HepG2 (cell line): Measurements from ENCODE around the gene PKP1. TPM values are rescaled to one million over a fixed set of nuclear protein-coding genes. Genes with fewer than 3 reads are reported as not detected.

Experiments used
- ATAC-seq: fragments of 200-7000 bp; cut with Tn5 transposase; 3 replicates; pipeline ENCODE4 v1.9.1; 2020; ENCODE audit warnings: mild to moderate bottlenecking, moderate library complexity
- BruUV-seq: library from RNA; stranded (reverse); fragments of 400-500 nt; replicated peaks from 2 replicates; lab custom pipeline; 2021; lab: Mats Ljungman, UMichigan
- CTCF ChIA-PET: fragments of 300-600 bp; formaldehyde crosslinking; extraction: SDS; loops from one replicate; lab custom pipeline; 2021; ENCODE audit warnings: low total read pairs, inconsistent platforms, low intra/inter-chr PET ratio; lab: Yijun Ruan, JAX
- POLR2A ChIA-PET: fragments of 350-600 bp; sonication (Branson Sonifier 250); formaldehyde crosslinking; loops from one replicate; lab custom pipeline; 2020; ENCODE audit warnings: antibody characterized with exemption, inconsistent platforms; lab: Yijun Ruan, JAX
- DNase-seq: peaks from one replicate; pipeline ENCODE4 v3.0.0-alpha.2; 2015; ENCODE audit warnings: low spot score
- FAIRE-seq: peaks from 3 replicates; lab custom pipeline; 2011; peaks lifted over from hg19 to GRCh38; lab: Jason Lieb, UNC
- H2AFZ ChIP-seq: one replicate; pipeline ENCODE4 v1.6.1; 2011; ENCODE audit warnings: low read length, inconsistent platforms
- H3K27ac ChIP-seq: fragments of 300-600 bp; 3 replicates; pipeline ENCODE4 v1.8.0; 2011; ENCODE audit warnings: mixed run types, mild to moderate bottlenecking, mixed read lengths, low read length, inconsistent platforms; ENCODE audit not compliant: insufficient read depth; ENCODE audit errors: extremely low read length
- H3K27me3 ChIP-seq, 2 experiments: fragments of 200-600 bp in 1 of 2; 2 replicates in 1 of 2; 3 replicates in 1 of 2; pipeline versions ENCODE4 v1.6.0 to v1.8.0; 2011; ENCODE audit warnings: low read length in 2 of 2, mild to moderate bottlenecking in 2 of 2, moderate library complexity in 2 of 2, inconsistent platforms in 1 of 2; ENCODE audit not compliant: insufficient read depth in 2 of 2, control insufficient read depth in 1 of 2
- H3K36me3 ChIP-seq, 2 experiments: fragments of 200-600 bp in 1 of 2; replicated peaks in 1 of 2; 2 replicates in 1 of 2; 3 replicates in 1 of 2; pipeline versions ENCODE4 v1.5.1 to v1.8.0; 2011; ENCODE audit warnings: low read length in 2 of 2, inconsistent platforms in 1 of 2; ENCODE audit not compliant: insufficient read depth in 2 of 2, control insufficient read depth in 1 of 2
- H3K4me1 ChIP-seq: 2 replicates; pipeline ENCODE4 v1.5.1; 2012; ENCODE audit warnings: low read length, inconsistent platforms; ENCODE audit not compliant: insufficient read depth
- H3K4me2 ChIP-seq: 2 replicates; pipeline ENCODE4 v1.6.0; 2011; ENCODE audit warnings: low read depth, low read length, inconsistent platforms
- H3K4me3 ChIP-seq, 3 experiments: fragments of 200-600 bp in 1 of 3; sonication (generic), shearing (Covaris generic) in 1 of 3; replicated peaks in 1 of 3; 2 replicates each; pipeline ENCODE4 v1.5.1; 2011 to 2016; ENCODE audit warnings: low read length in 3 of 3, inconsistent platforms in 2 of 3, low read depth in 2 of 3, mild to moderate bottlenecking in 2 of 3, control low read depth in 1 of 3, mixed read lengths in 1 of 3; ENCODE audit not compliant: insufficient read depth in 1 of 3
- H3K79me2 ChIP-seq: one replicate; pipeline ENCODE4 v1.6.1; 2011; ENCODE audit warnings: low read length, inconsistent platforms; ENCODE audit not compliant: insufficient read depth
- H3K9ac ChIP-seq: 2 replicates; pipeline ENCODE4 v1.6.0; 2011; ENCODE audit warnings: mild to moderate bottlenecking, low read depth, low read length, inconsistent platforms; ENCODE audit not compliant: insufficient read depth
- H3K9me3 ChIP-seq: 2 replicates; pipeline ENCODE4 v1.5.1; 2012; ENCODE audit warnings: mild to moderate bottlenecking, low read length
- H4K20me1 ChIP-seq: 2 replicates; pipeline ENCODE4 v1.6.0; 2011; ENCODE audit warnings: inconsistent platforms, mild to moderate bottlenecking, low read length, moderate library complexity; ENCODE audit not compliant: insufficient read depth
- GLI4 ChIP-seq: sonication (generic); formaldehyde crosslinking; IDR thresholded peaks from 2 replicates; pipeline ENCODE4 v1.5.1; 2020; ENCODE audit warnings: missing genetic modification reagents, mild to moderate bottlenecking, moderate library complexity, borderline replicate concordance
- ZBTB3 ChIP-seq: sonication (generic); formaldehyde crosslinking; IDR thresholded peaks from 2 replicates; pipeline ENCODE4 v1.4.0; 2020; ENCODE audit warnings: low read depth, mild to moderate bottlenecking, moderate library complexity, missing genetic modification reagents, borderline replicate concordance
- WGBS: methylation state at CpG from one replicate; pipeline ENCODE4 v1.1.6; 2017; ENCODE audit warnings: low lambda C conversion rate; 5-methylcytosine and 5-hydroxymethylcytosine counted together
- in situ Hi-C: cut with HindIII; loops from 2 replicates; pipeline ENCODE4 v1.10.0; 2017; ENCODE audit warnings: low pct_unique_long_range_greater_than_20kb; ENCODE audit not compliant: extremely low pct_ligation_motif_present
- intact Hi-C: fragments of 100-400 bp; cut with micrococcal nuclease; formaldehyde crosslinking; loops from one replicate; pipeline ENCODE4 v1.10.0; 2022; ENCODE audit not compliant: unreplicated experiment
- polyA plus RNA-seq, 8 experiments: library from polyadenylated mRNA; depleted of rRNA in 3 of 8; stranded (reverse) in 7 of 8; unstranded in 1 of 8; fragments of >200 nt; fragmentation: Illumina TruSeq in 4 of 8; extraction: Trizol in 4 of 8; gene quantifications; 2 replicates each; pipeline versions ENCODE4 v1.2.1 to v1.2.3, GENCODE V29; 2011 to 2016; ENCODE audit warnings: low read depth in 4 of 8, missing spikeins in 1 of 8, mixed read lengths in 1 of 8; ENCODE audit not compliant: insufficient read depth in 1 of 8
- total RNA-seq, 5 experiments: library from RNA; depleted of rRNA; stranded (reverse); fragments of >200 nt; fragmentation: Illumina TruSeq; extraction: Trizol; gene quantifications; 2 replicates each; pipeline ENCODE4 v1.2.3, GENCODE V29; 2016; ENCODE audit warnings: low read depth in 1 of 5
- TF ChIP-seq, protein P1 (sequence below): sonication (generic); formaldehyde crosslinking; IDR thresholded peaks from 2 replicates; pipeline ENCODE4 v1.5.0; 2020; ENCODE audit warnings: missing genetic modification reagents
- TF ChIP-seq, protein P2 (sequence below): sonication (generic); formaldehyde crosslinking; IDR thresholded peaks from 2 replicates; pipeline ENCODE4 v1.4.0; 2020; ENCODE audit warnings: missing genetic modification reagents, borderline replicate concordance
- TF ChIP-seq, protein P3 (sequence below): IDR thresholded peaks from 2 replicates; pipeline ENCODE4 v1.6.1; 2018; ENCODE audit warnings: missing genetic modification reagents, mild to moderate bottlenecking, missing compliant biosample characterization
- TF ChIP-seq, protein P4 (sequence below): sonication (generic); formaldehyde crosslinking; conservative IDR thresholded peaks from 2 replicates; pipeline ENCODE4 v1.8.1; 2023; ENCODE audit warnings: missing genetic modification reagents
- TF ChIP-seq, protein P5 (sequence below): sonication (generic); formaldehyde crosslinking; IDR thresholded peaks from 2 replicates; pipeline ENCODE4 v1.4.0; 2020; ENCODE audit warnings: missing genetic modification reagents, borderline replicate concordance

The PKP1 gene
- total and polyA plus RNA-seq, 2 of the 13 experiments (the other 11 are each of a cell fraction or from before 2014, with no cell fraction given) = not detected

DNA sequence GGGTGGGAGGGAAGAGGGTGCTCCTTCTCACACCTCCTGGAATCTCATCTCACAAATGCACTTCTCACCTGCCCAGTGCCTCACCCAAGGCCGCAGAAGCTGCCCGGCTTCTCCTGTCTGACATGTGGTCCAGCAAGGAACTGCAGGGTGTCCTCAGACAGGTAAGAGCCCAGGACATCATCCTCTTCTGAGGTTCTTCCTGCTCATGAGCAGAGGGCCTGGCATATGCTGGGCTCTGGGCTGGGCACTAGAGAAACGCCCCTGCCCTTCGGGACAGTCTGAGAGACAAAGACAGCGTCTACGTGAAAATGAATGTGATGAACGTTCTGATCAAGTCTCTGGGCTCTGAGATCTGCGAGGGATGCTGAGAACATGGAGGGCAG, 42.4 kb downstream of the PKP1 start (continued):
- TF ChIP-seq, protein P1, sequence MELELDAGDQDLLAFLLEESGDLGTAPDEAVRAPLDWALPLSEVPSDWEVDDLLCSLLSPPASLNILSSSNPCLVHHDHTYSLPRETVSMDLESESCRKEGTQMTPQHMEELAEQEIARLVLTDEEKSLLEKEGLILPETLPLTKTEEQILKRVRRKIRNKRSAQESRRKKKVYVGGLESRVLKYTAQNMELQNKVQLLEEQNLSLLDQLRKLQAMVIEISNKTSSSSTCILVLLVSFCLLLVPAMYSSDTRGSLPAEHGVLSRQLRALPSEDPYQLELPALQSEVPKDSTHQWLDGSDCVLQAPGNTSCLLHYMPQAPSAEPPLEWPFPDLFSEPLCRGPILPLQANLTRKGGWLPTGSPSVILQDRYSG (CRISPR knock-in tag) = no peak
- TF ChIP-seq, protein P2, sequence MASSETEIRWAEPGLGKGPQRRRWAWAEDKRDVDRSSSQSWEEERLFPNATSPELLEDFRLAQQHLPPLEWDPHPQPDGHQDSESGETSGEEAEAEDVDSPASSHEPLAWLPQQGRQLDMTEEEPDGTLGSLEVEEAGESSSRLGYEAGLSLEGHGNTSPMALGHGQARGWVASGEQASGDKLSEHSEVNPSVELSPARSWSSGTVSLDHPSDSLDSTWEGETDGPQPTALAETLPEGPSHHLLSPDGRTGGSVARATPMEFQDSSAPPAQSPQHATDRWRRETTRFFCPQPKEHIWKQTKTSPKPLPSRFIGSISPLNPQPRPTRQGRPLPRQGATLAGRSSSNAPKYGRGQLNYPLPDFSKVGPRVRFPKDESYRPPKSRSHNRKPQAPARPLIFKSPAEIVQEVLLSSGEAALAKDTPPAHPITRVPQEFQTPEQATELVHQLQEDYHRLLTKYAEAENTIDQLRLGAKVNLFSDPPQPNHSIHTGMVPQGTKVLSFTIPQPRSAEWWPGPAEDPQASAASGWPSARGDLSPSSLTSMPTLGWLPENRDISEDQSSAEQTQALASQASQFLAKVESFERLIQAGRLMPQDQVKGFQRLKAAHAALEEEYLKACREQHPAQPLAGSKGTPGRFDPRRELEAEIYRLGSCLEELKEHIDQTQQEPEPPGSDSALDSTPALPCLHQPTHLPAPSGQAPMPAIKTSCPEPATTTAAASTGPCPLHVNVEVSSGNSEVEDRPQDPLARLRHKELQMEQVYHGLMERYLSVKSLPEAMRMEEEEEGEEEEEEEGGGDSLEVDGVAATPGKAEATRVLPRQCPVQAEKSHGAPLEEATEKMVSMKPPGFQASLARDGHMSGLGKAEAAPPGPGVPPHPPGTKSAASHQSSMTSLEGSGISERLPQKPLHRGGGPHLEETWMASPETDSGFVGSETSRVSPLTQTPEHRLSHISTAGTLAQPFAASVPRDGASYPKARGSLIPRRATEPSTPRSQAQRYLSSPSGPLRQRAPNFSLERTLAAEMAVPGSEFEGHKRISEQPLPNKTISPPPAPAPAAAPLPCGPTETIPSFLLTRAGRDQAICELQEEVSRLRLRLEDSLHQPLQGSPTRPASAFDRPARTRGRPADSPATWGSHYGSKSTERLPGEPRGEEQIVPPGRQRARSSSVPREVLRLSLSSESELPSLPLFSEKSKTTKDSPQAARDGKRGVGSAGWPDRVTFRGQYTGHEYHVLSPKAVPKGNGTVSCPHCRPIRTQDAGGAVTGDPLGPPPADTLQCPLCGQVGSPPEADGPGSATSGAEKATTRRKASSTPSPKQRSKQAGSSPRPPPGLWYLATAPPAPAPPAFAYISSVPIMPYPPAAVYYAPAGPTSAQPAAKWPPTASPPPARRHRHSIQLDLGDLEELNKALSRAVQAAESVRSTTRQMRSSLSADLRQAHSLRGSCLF (CRISPR knock-in tag) = no peak
- no peak for TF ChIP-seq GLI4 (CRISPR knock-in tag)

DNA sequence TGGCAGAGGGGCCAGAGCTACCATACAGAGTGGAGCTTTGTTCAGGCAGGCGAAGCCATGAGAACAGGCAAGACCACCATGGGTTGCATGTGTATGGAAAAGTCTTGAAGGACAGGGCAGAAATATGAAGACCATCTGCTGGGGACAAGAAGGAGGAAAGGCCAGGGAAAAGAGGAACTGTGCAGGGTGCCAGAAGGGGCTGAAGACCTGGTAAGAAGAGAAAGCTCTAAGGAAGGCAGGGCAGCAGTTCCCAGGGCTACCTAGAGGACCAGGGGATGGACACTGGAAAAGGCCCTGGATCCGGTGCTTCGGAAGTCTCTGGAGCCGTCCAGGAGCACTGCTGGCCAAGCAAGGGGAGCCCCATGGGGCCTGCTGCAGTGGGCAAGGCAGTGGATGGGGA, 43.4 kb downstream of the PKP1 start:
- Histone ChIP-seq H3K36me3 (no peaks in the 10 kb centered on the region), H3K9me3 (no peaks in the 10 kb centered on the region), H3K79me2 (no peaks in the 10 kb centered on the region), H3K4me1 (no peaks in the 10 kb centered on the region), H3K27me3 (peaks cover 3 to 9% of the 10 kb centered on the region in 2 experiments; a peak in 3 of 5 replicates), H4K20me1 (no peaks in the 10 kb centered on the region), H3K9ac (no peak overlapping the region), H3K4me2 (no peak overlapping the region), H3K4me3 (no peak overlapping the region), H3K27ac (no peak overlapping the region), H2AFZ (no peak overlapping the region)
- DNase-seq (no peak), FAIRE-seq (no peak), ATAC-seq (no peak)
- ChIA-PET CTCF (no interaction called here), POLR2A (no interaction called here)
- 22% methylated on average over 4 of the region's 4 CpGs for WGBS
- no TSS peak for BruUV-seq
- in situ Hi-C loops (no loop called here), intact Hi-C loops (no loop called here)
- TF ChIP-seq, protein P3, sequence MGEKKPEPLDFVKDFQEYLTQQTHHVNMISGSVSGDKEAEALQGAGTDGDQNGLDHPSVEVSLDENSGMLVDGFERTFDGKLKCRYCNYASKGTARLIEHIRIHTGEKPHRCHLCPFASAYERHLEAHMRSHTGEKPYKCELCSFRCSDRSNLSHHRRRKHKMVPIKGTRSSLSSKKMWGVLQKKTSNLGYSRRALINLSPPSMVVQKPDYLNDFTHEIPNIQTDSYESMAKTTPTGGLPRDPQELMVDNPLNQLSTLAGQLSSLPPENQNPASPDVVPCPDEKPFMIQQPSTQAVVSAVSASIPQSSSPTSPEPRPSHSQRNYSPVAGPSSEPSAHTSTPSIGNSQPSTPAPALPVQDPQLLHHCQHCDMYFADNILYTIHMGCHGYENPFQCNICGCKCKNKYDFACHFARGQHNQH (CRISPR knock-in tag) = no peak
- TF ChIP-seq, protein P4, sequence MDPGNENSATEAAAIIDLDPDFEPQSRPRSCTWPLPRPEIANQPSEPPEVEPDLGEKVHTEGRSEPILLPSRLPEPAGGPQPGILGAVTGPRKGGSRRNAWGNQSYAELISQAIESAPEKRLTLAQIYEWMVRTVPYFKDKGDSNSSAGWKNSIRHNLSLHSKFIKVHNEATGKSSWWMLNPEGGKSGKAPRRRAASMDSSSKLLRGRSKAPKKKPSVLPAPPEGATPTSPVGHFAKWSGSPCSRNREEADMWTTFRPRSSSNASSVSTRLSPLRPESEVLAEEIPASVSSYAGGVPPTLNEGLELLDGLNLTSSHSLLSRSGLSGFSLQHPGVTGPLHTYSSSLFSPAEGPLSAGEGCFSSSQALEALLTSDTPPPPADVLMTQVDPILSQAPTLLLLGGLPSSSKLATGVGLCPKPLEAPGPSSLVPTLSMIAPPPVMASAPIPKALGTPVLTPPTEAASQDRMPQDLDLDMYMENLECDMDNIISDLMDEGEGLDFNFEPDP (CRISPR knock-in tag) = no peak
- no peak for TF ChIP-seq ZBTB3 (CRISPR knock-in tag)
- TF ChIP-seq, protein P5, sequence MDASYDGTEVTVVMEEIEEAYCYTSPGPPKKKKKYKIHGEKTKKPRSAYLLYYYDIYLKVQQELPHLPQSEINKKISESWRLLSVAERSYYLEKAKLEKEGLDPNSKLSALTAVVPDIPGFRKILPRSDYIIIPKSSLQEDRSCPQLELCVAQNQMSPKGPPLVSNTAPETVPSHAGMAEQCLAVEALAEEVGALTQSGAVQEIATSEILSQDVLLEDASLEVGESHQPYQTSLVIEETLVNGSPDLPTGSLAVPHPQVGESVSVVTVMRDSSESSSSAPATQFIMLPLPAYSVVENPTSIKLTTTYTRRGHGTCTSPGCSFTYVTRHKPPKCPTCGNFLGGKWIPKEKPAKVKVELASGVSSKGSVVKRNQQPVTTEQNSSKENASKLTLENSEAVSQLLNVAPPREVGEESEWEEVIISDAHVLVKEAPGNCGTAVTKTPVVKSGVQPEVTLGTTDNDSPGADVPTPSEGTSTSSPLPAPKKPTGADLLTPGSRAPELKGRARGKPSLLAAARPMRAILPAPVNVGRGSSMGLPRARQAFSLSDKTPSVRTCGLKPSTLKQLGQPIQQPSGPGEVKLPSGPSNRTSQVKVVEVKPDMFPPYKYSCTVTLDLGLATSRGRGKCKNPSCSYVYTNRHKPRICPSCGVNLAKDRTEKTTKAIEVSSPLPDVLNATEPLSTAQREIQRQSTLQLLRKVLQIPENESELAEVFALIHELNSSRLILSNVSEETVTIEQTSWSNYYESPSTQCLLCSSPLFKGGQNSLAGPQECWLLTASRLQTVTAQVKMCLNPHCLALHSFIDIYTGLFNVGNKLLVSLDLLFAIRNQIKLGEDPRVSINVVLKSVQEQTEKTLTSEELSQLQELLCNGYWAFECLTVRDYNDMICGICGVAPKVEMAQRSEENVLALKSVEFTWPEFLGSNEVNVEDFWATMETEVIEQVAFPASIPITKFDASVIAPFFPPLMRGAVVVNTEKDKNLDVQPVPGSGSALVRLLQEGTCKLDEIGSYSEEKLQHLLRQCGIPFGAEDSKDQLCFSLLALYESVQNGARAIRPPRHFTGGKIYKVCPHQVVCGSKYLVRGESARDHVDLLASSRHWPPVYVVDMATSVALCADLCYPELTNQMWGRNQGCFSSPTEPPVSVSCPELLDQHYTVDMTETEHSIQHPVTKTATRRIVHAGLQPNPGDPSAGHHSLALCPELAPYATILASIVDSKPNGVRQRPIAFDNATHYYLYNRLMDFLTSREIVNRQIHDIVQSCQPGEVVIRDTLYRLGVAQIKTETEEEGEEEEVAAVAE (CRISPR knock-in tag) = no peak
